RWPE2 (cell line): ENCODE data around the gene FGFRL1.

ENCODE experiments used
- ATAC-seq: fragments of 200-7000 bp; cut with Tn5 transposase; 3 replicates; pipeline ENCODE4 v1.9.1; 2021; ENCODE audit warnings: low read depth
- DNase-seq: peaks from one replicate; pipeline ENCODE4 v3.0.0-alpha.2; 2020; ENCODE audit warnings: low spot score
- H3K27ac ChIP-seq: fragments of 450-650 bp; 2 replicates; pipeline ENCODE4 v1.5.1; 2017; ENCODE audit warnings: mild to moderate bottlenecking; ENCODE audit not compliant: poor library complexity, severe bottlenecking
- H3K27me3 ChIP-seq: fragments of 250-450 bp; sonication (Bioruptor Pico); 2 replicates; pipeline ENCODE4 v1.5.1; 2021; ENCODE audit warnings: mild to moderate bottlenecking, moderate library complexity; ENCODE audit not compliant: insufficient read depth, poor library complexity, severe bottlenecking
- H3K36me3 ChIP-seq: fragments of 250-450 bp; sonication (Bioruptor Pico); 2 replicates; pipeline ENCODE4 v1.5.1; 2020; ENCODE audit warnings: low read depth, mild to moderate bottlenecking, moderate library complexity
- H3K4me1 ChIP-seq: fragments of 250-450 bp; sonication (Bioruptor Pico); 2 replicates; pipeline ENCODE4 v1.5.1; 2021; ENCODE audit warnings: mild to moderate bottlenecking, moderate library complexity; ENCODE audit not compliant: insufficient read depth, poor library complexity, severe bottlenecking
- H3K4me3 ChIP-seq: fragments of 250-450 bp; sonication (Bioruptor Pico); 2 replicates; pipeline ENCODE4 v1.5.1; 2021; ENCODE audit warnings: mild to moderate bottlenecking, moderate library complexity; ENCODE audit not compliant: severe bottlenecking
- H3K9me3 ChIP-seq: fragments of 250-450 bp; sonication (Bioruptor Pico); 2 replicates; pipeline ENCODE4 v1.5.1; 2021; ENCODE audit warnings: mild to moderate bottlenecking, moderate library complexity; ENCODE audit not compliant: severe bottlenecking
- CTCF ChIP-seq: fragments of 450-650 bp; IDR thresholded peaks from one replicate; pipeline ENCODE4 v1.5.1; 2017; ENCODE audit warnings: mild to moderate bottlenecking, moderate library complexity; ENCODE audit not compliant: poor library complexity, severe bottlenecking

FGFRL1 gene

GRCh38 chr4:1038948-1039492, 27.6 kb downstream of the FGFRL1 start:
- DNase-seq (no peak), ATAC-seq (no peak)
- Histone ChIP-seq H3K27ac (peak overlapping the region; percentile 55), H3K36me3 (no peaks in the 10 kb centered on the region), H3K4me3 (no peak overlapping the region), H3K4me1 (peaks cover 23% of the 10 kb centered on the region), H3K27me3 (no peaks in the 10 kb centered on the region), H3K9me3 (no peaks in the 10 kb centered on the region)
- no peak for TF ChIP-seq CTCF

DNA sequence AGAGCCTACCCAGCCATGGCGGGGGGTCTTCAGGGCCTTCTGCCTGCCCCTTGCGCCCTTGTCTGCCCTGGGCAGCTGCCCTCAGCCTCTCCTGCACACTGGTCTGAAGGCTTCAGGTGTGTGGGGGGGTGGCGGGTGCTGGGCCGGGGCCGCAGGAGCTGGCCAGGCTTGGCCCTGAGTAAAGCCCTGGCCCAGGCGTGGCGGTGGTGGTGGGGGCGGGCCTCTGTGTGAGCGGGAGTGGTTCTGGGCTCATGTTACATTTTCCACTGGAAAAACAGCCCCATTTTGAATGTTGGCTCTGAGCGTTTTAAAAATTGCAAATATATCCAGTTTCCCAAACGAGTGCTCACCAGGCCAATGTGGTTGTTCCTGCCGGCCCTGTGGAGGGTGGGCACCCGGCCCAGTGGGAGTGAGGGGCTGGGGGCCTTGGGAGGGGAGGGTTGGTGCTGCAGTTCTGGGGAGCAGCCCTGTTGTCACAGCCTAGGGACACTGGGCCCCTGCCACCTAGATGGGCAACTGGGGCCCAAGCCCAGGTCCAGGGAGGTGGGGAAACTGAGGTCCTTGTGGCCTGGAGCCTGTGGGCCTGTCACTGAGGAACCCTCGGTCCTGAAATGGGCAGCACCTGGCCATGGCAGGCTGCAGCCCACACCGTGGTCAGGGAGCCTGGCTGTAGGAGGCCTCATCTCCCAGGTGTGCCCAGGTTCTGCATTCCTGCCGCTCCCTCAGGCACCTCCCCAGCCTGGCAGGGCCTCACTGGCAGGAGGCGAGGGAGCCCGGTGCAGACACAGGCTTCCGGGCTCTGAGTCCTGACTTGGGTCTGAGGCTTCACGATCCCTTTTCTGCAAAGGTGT, 28.3 kb downstream of the FGFRL1 start:
- Histone ChIP-seq H3K4me3 (no peak overlapping the region), H3K27ac (peak overlapping the region; percentile 55), H3K36me3 (no peaks in the 10 kb centered on the region), H3K4me1 (peaks cover 25% of the 10 kb centered on the region), H3K9me3 (no peaks in the 10 kb centered on the region), H3K27me3 (peaks cover 3% of the 10 kb centered on the region)
- no peak for TF ChIP-seq CTCF
- ATAC-seq (peak; percentile 39), DNase-seq (no peak)

DNA sequence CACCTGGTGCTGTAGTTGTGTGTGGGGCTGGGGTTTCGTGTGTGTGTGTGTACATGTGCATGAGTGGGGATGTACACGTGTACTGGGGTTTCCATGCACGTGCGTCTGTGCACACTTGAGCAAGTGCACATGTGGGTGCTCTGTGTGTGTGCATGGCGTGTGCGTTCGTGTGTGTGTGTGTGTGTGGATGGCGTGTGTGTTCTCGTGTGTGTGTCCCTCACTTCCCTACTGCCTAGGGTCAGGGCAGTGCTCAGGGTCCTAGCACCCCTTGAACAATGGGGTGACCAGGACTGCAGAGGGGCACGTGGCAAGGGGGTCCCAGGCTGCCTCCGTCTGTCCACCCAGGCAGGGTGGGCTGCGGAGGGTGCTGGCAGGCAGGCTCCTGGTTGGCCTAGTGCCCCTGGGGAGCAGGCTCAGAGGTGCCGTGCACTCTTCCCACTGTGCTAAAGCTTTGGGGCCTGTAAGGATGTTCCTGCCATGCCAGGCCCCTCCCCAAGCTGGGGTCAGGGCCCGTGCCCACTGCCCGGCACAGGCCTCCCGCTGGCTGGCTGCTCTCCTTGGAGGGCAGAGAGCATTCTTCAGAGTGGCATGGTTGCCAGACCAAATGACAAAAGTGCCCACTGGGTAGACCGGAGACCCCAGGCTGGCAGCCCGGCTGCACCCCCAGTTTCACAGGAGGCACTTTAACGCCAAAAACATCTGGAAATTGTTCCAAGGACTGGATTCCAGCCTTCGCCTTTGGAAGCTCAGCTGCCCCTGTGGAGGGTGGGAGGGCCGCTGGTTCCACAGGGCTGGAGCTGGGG, 29.1 kb downstream of the FGFRL1 start:
- no peak for DNase-seq
- H3K27ac ChIP-seq, result peak overlapping the region; percentile 55
- no peak for TF ChIP-seq CTCF
- H3K27me3 ChIP-seq, result peaks cover 12% of the 10 kb centered on the region
- no peaks in the 10 kb centered on the region for H3K9me3 ChIP-seq
- H3K36me3 ChIP-seq, result no peaks in the 10 kb centered on the region
- no peak overlapping the region for H3K4me3 ChIP-seq
- no peak for ATAC-seq
- H3K4me1 ChIP-seq, result peaks cover 26% of the 10 kb centered on the region

DNA sequence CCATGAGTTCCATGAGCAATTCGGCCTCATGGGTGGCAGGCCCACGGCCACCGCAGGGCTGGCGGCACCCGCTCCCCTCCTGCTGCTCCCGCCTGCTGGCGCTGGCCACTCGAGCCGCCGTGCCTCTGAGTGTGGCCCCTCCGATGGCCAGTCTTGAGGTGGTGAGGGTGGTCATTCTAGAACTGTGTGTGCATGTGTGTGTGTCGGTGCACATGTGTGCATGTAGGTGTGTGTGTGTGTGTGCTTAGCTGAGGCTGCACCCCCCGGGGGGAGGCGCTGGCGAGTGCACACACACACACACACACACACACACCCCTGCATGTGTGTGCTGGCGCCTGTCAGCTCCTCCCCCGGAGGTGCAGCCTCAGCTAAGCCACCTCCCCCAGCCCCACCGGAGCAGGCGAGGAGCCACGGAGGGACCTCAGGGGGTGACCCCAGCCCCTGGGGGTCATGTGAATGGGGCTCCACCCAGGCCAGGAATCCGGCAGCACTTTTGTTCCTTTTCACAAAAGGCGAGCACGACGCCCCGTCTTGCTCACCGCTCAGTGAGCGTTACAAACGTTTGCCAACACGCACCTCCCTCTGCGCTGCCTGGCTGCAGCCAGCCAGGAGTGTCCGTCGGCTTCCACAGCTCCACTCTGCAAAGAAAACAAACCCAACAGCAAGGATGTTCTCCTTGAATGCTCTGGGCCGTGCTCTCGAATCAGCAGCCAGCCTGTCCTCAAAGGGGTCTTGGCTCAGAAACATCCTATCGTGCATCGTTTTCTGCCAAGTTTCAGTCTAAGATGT, 29.9 kb downstream of the FGFRL1 start:
- Histone ChIP-seq H3K27me3 (peaks cover 13% of the 10 kb centered on the region), H3K9me3 (no peaks in the 10 kb centered on the region), H3K27ac (peak overlapping the region; percentile 55), H3K36me3 (no peaks in the 10 kb centered on the region), H3K4me1 (peaks cover 27% of the 10 kb centered on the region), H3K4me3 (no peak overlapping the region)
- DNase-seq (no peak), ATAC-seq (0 out of 3 replicates have a peak, but pooled peaks have one; percentile 8)
- TF ChIP-seq CTCF, result no peak
